ENCODE measurements around the gene IPCEF1. TPM values are rescaled to one million over a fixed set of nuclear protein-coding genes. Genes with fewer than 3 reads are reported as not detected.

The IPCEF1 gene
- total and polyA plus RNA-seq, 3 donors from 2014 or later = 3.6 to 4.8 (median 4.2) TPM

GRCh38 chr6:154218301-154218700 is 138.3 kb downstream of the IPCEF1 start:
- DNase-seq = no peak
- WGBS, 2 donors = 45 to 54% methylated on average over 6 of the region's 6 CpGs
- intact Hi-C loops (cut with DNase I; ENCODE audit: low total_unique reads) = no loop called here

GRCh38 chr6:154213782-154214181 is 142.8 kb downstream of the IPCEF1 start:
- DNase-seq = no peak
- H3K27me3 ChIP-seq = no peaks in the 10 kb centered on the region
- no peak overlapping the region for H3K27ac ChIP-seq
- intact Hi-C loops (cut with DNase I; ENCODE audit: low total_unique reads) = no loop called here
- H3K36me3 ChIP-seq (ENCODE audit: low read depth, missing control alignments) = no peaks in the 10 kb centered on the region
- WGBS, 2 donors = 67 to 72% methylated on average over 3 of the region's 3 CpGs
- H3K4me1 ChIP-seq = no peaks in the 10 kb centered on the region
- no peaks in the 10 kb centered on the region for H3K9me3 ChIP-seq
- no peak for TF ChIP-seq POLR2A (IDR thresholded peaks at IDR 0.05)
- TF ChIP-seq, protein P1, sequence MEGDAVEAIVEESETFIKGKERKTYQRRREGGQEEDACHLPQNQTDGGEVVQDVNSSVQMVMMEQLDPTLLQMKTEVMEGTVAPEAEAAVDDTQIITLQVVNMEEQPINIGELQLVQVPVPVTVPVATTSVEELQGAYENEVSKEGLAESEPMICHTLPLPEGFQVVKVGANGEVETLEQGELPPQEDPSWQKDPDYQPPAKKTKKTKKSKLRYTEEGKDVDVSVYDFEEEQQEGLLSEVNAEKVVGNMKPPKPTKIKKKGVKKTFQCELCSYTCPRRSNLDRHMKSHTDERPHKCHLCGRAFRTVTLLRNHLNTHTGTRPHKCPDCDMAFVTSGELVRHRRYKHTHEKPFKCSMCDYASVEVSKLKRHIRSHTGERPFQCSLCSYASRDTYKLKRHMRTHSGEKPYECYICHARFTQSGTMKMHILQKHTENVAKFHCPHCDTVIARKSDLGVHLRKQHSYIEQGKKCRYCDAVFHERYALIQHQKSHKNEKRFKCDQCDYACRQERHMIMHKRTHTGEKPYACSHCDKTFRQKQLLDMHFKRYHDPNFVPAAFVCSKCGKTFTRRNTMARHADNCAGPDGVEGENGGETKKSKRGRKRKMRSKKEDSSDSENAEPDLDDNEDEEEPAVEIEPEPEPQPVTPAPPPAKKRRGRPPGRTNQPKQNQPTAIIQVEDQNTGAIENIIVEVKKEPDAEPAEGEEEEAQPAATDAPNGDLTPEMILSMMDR (IDR thresholded peaks at IDR 0.05) = no peak
- no peak overlapping the region for H3K4me3 ChIP-seq

More at GRCh38 chr6:154218301-154218700, 138.3 kb downstream of the IPCEF1 start:
- Histone ChIP-seq H3K36me3 (ENCODE audit: low read depth, missing control alignments) (no peaks in the 10 kb centered on the region), H3K27ac (no peak overlapping the region), H3K27me3 (no peaks in the 10 kb centered on the region), H3K4me1 (no peaks in the 10 kb centered on the region), H3K4me3 (no peak overlapping the region), H3K9me3 (no peaks in the 10 kb centered on the region)
- no peak for TF ChIP-seq POLR2A (IDR thresholded peaks at IDR 0.05)
- TF ChIP-seq, protein P1 (IDR thresholded peaks at IDR 0.05) = no peak

DNA sequence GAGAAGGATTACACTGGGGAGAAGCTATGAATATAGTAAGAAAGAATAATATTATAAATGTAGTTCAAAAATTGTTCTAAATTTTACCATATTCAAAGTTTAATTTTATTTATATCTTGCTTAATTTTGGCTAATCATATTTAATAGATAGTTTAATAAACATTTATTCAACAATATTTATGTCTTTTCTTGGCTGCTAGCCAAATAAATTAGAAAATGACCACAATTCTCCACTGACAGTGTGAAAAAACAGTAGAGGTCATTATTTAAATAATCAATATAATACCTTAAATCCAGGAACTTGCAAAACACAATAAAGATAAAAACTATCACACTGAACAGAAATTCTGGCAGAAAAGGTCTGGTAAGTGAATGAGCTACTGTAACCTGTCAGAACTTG is 145.9 kb downstream of the IPCEF1 start:
- Histone ChIP-seq H3K27ac (no peak overlapping the region), H3K36me3 (ENCODE audit: low read depth, missing control alignments) (no peaks in the 10 kb centered on the region), H3K9me3 (no peaks in the 10 kb centered on the region), H3K4me1 (no peaks in the 10 kb centered on the region), H3K27me3 (no peaks in the 10 kb centered on the region), H3K4me3 (no peak overlapping the region)
- DNase-seq = no peak
- TF ChIP-seq, protein P1 (IDR thresholded peaks at IDR 0.05) = no peak
- no peak for TF ChIP-seq POLR2A (IDR thresholded peaks at IDR 0.05)
- intact Hi-C loops (cut with DNase I; ENCODE audit: low total_unique reads) = no loop called here

GRCh38 chr6:154209555-154209954 is 147.0 kb downstream of the IPCEF1 start:
- Histone ChIP-seq H3K27me3 (no peaks in the 10 kb centered on the region), H3K27ac (no peak overlapping the region), H3K36me3 (ENCODE audit: low read depth, missing control alignments) (no peaks in the 10 kb centered on the region), H3K4me3 (no peak overlapping the region), H3K9me3 (no peaks in the 10 kb centered on the region), H3K4me1 (no peaks in the 10 kb centered on the region)
- DNase-seq = no peak
- TF ChIP-seq POLR2A (IDR thresholded peaks at IDR 0.05) = no peak
- TF ChIP-seq, protein P1 (IDR thresholded peaks at IDR 0.05) = no peak
- WGBS, 2 donors = 51 to 63% methylated on average over 3 of the region's 3 CpGs
- intact Hi-C loops (cut with DNase I; ENCODE audit: low total_unique reads) = no loop called here

GRCh38 chr6:154206996-154207395 is 149.6 kb downstream of the IPCEF1 start:
- no peak for DNase-seq
- no peaks in the 10 kb centered on the region for H3K9me3 ChIP-seq
- no peaks in the 10 kb centered on the region for H3K27me3 ChIP-seq
- no peaks in the 10 kb centered on the region for H3K36me3 ChIP-seq (ENCODE audit: low read depth, missing control alignments)
- no peak overlapping the region for H3K27ac ChIP-seq
- TF ChIP-seq, protein P1 (IDR thresholded peaks at IDR 0.05) = no peak
- TF ChIP-seq POLR2A (IDR thresholded peaks at IDR 0.05) = no peak
- intact Hi-C loops (cut with DNase I; ENCODE audit: low total_unique reads) = no loop called here
- H3K4me3 ChIP-seq = no peak overlapping the region
- no peaks in the 10 kb centered on the region for H3K4me1 ChIP-seq
- WGBS, 2 donors = 67 to 69% methylated on average over 4 of the region's 4 CpGs

Data from testis (tissue), 3 donors.